Activated CD4-positive, alpha-beta T cell treated with anti-CD3 and anti-CD28 coated beads, Interleukin-2, amount 50 U/mL, for 1 hour (primary cell): ENCODE measurements around the gene SOHLH1.

Experiments used
- DNase-seq: peaks from one replicate; pipeline ENCODE4 v3.0.0-alpha.2; 2020

Gene SOHLH1, protein sequence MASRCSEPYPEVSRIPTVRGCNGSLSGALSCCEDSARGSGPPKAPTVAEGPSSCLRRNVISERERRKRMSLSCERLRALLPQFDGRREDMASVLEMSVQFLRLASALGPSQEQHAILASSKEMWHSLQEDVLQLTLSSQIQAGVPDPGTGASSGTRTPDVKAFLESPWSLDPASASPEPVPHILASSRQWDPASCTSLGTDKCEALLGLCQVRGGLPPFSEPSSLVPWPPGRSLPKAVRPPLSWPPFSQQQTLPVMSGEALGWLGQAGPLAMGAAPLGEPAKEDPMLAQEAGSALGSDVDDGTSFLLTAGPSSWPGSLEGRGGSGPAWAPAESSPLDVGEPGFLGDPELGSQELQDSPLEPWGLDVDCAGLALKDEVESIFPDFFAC

DNA sequence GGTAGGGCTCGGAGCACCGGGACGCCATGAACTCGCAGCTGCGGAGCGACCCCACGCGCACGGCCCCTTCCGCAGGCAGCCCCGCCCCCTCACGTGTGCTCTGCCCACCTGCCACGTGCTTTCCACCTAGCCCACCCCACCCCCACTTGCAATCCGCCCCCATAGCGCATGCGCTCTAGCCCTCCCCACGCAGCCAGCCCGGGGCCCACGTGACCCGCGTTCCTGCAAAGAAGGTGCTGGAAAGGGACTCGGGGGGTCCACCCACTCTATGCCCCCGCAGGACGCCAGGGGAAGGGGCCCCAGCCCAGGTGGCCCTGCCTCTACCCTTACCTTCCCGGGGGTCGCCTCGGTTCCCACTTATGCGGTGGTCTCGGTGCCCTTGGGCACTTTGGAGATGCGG lies at the start of gene SOHLH1:
SOHLH1 (minus strand) TSS at position 42 of the 400 bp plus-strand sequence; CDS start at position 28, 14 bp downstream.
- DNase-seq: no peak

DNA sequence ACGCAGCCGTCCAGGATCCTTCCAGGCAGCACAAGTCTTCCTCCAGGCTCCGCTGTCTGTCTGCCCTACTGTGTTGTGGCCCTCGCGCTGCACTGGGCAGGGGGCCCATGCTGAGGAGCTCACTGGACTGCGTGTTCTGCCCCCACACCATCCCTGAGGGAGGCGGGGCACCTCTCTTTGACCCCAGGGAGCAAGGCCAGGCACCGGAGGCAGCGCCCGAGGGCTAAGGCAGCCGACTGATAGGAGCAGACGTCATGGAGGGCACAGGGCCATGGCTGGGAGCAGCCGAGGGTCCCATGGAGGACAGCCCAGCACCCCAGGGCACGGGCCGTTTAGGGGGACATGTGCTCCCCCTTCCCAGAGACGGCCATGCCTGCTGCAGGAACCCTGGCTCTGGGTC lies 49.4 kb upstream of the SOHLH1 start:
- DNase-seq: no peak

DNA sequence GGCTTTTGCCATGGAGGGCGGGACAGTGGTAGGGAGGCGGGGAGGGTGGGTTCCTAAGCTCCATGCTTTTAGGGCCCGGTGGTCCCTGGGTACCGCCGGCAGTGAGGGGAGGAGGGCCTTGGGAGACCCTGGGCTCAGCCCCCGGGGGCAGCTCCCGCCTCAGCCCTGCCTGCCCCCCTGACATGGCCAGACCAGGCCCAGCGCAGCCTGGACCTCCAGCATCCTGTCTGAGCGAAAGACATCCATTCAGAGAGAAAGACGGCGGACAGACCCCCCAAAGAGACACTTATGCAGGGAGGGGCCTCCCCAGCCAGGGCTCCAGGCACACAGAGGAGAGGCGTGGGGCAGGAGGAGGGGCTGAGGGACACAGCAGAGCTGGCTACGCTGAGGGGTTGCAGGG lies 48.0 kb upstream of the SOHLH1 start:
- no peak for DNase-seq

DNA sequence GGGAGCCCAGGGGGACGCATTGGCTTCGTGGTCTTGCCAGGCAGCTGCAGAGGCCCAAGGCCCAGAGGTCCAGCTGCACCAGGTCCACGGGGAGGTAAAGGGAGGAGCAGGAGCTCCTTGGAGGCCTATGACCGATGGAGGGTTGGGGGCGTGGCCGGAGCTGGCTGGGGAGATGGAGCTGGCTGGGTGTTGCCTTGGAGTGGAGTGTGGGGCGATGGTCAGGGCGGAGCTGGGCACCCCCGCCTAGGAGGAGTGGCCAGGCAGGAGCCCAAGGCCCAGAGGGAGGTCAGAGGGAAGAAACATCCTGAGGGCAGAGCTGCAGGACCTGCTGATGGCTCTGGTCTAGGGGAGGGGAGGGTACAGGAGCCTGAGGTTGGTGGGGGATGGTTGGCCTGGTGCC lies 47.3 kb upstream of the SOHLH1 start:
- no peak for DNase-seq

DNA sequence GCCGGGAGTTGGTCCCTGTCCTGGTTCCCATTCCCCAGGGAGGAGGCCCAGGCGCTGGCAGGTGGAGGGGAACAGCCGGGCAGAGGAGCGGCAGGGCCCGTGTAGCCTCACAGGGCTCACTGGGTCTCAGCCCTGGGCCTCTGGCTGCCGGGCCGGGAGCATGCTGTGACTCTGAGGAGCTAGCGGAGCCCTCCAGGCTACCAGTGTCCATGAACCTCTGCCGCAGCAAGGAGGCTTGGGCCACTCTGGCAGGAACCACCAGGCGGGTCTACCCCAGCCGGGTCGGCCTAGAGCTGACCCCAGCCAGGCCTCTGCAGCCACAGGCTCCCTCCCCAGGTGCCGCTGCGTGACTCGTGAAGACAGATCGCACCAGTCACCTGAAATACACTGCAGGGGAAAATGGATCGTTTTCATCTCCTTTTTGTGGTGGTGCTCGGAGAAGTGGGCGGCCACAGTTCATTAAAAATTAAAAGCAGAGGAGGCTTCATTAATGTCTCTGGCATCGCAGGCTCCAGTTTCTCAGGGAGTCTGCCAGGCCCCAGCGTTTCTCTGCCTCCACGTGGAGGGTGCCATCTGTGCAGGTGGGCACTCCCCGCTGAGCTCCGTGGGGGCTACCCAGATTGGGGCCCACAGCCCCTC lies 46.5 kb upstream of the SOHLH1 start:
- DNase-seq: no peak

DNA sequence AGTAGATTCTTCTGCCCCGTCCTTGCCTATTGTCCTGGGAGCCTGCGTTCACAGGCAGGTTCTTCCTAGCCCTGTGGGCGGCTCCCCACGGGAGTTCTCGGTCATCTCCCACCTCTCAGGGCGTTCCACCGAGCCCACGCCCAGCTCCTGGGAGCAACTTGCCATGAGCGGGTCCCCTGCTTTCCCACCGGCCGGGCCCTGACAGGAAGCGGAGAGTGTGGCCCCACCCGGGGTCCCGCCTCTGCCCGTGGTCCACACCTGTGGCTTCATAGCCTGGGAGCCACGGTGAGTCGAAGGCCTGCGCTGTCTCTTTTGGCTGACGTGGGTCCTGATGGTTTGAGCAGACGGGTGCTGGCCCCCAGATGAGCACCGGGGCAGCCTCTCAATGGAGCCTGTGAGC lies 45.9 kb upstream of the SOHLH1 start:
- DNase-seq: no peak

DNA sequence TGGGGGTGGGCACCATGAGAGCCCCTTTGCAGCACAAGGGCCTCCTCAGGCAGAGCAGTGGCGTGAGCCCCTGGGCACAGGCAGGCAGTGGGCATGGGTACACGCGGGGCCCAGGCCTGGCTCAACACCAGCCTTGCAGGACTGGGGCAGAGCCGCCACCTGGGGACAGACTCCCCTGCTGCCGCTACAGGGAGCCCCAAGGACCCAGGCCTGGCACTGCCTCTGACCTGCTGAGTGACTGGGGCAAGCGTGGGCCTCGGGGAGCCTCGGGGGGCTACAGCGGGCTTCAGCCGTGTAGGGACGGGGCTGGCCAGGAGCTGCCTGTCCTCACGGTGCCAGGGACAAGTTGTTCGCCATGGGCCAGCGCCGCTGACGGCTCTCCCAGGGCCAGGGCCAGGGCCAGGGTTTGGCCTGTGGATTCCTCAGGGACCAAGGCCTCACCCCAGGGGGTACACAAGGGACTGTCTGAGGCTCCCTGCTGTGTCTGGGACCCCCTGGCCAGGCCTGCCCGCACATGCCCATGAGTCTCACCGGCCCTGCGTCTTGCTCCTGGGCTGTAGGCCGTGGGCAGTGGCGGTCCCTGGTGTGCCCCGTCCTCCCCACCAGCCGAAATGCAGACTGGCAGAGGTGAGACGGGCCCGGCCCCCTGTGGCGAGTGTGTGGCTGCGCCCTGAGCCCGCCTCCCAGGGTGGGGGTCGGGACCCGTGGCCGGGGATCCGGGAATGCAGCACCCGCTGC lies 45.2 kb upstream of the SOHLH1 start:
- DNase-seq: no peak

DNA sequence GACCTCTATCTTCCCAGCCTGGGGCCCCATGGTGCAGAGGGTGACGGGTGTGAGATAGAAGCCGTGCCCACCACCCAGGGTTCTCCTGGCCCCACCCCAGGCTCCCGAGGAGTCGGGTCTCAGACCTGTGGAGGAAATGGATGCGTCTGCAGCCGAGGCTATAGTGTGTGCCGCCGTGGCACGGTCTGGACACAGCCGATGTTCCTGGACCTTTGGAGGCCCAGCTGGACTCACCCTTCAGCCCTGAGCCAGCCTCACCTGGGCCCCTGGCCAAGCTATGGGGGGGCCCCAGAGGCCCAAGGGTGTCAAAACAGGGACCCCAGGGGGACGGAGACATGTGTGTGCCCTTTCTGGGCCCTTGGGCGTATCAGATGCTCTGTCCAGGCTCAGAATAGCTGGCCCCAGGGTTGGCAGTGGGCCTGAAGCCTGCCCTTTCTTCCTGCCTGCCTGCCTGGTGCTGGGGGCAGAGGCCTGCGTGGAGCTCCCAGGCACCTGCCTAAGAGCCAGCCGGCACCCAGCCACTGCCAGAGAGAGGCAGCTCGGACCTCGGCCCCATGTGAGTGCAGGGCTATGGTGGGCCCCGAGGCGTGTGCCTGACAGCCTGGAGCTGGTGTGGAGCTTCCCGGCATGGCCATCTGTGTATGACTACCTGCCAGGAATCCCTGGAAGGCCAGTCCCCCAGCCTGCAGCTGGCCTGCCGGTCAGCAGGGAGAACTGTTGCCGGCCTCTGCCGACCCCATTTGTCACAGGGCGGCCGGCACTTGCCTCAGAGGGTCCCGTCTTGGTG lies 44.5 kb upstream of the SOHLH1 start:
- no peak for DNase-seq

DNA sequence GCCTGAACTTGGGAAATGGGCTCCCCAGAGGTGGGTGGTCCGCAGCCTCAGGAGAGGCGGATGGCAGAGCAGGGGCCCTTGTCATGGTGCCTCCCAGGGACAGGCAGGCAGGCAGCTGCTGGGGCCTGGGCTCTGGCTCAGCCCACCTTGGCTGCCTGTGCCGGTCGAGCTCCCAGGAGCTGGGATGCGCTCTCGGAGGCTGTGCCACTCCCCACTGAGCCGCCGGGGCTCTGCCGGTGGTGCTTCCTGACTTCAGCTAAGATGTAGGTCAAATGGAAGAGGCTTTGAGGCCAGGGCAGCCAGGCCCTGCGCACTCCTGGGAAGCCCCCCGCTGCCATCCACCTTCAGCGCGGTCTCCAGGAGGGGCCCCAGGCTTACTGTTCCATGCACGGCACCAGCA lies 43.7 kb upstream of the SOHLH1 start:
- DNase-seq: no peak

DNA sequence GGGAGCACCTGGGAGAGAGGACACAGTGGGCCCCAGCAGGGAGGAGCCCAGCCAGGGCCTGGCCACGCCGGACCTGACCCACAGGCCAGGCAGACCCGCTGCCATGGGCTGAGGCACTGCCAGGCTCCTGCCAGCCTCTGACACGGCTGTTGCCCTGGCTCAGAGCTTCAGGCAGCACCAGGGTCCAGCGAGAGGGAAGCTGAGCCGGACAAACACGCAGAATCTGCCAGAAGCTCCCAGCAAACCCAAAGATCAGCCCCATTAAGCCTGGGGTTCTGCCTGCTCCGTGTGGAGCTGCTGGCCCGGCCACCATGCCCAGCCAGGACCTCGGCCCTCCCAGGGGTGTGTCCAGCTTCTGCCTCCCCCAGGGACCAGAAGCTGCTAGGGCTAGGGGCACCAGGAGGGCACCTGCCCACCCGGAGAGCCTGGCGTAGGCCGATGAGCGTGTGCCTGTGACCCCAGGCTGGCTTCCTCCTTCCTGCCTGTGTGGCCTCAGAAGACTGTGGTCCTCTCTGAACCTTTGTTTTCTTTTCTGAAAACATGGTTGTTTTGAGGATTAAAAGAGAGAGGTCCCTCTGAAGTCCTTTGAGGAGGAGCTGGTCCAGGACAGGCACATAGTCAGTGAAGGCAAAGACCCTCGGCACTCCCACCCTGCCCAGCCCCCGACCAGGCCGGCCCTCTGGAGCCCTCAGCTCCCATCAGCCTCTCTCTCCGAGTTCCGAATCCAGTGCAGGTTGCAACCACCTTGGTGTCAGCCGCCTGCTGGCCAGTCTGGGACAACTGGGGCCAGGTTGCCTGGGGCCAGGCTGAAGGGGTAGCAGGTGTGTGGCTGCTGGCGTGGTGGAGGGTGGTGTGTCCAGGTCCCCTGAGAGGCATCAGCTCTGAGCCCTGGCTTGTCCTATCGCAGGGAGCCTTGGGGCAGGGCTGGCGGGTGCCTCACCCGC lies 42.3 kb upstream of the SOHLH1 start:
- DNase-seq: no peak

DNA sequence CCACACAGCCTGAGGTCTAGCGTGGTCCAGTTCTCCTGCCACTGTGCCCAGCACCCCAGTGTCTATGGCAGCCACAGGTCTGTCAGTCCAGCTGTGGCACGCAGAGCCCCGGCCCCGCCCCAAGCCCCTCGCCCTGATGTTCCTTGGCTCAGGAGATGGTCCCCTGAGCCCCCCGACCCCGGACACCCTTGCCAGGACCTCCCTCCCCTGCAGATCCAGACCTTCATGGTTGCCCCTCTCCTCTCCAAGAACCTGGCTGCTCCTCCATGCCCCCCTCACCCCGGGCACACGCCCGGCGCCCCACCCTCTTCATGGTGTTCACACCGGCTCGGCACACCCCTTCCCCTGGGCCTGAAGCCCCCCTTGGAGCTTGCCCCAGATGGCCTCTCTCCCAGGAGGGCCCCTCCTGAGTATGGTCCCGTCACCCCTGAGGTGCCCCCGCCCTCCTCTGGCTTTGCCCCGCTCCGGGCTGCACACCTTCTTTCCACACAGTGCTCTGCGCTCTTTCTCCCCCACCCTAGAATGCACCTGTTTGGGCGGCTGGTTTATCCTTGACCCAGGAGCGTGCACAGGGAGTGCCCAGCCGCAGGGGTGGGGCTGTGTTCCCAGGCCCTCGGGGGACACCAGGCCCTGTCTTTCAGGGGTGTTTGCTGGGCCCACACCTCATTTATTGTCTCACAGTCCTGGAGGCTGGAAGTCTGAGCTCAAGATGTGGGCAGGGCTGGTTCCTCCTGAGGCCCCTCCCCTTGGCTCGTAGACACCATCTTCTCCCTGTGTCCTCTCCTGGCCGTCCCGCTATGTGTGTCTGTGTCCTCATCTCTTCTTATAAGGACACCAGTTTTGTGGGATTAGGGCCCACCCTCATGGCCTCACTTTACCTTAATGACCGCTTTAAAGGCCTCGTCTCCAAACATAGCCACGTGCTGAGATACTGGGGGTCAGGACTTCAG lies 40.3 kb upstream of the SOHLH1 start:
- DNase-seq: no peak

DNA sequence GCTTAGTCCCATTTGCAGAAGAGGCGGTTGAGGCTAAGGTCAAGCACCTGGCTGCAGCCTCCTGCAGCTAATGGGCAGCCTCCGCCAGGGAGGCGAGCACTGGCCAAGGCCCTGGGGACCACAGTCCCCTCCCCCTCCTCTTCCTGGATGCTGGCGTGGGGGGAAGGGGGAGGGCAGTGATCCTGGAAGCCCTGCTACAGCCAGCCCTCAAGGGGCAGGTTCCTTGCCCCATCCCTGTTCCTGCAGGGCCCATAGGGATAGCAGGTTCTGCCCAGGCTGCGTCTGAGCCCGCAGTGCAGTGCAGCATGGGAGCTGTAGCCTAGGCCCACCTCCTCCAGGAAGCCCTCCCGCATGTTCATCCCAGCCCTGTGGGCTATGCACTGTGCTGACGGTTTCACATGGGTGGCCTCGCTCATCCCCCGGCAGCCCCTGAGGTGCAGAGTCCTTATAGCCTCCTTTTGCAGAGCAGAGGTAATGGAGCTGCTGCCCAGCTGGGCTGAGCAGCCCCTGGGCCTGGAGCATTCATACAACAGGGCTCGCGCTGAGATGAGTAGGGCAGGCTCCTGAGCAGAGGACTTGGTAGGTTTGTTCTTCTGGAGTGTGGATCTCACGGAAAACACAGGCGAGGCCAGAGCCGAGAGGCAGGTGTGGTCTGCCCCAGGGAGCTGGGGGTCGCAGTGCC lies 38.7 kb upstream of the SOHLH1 start:
- no peak for DNase-seq

DNA sequence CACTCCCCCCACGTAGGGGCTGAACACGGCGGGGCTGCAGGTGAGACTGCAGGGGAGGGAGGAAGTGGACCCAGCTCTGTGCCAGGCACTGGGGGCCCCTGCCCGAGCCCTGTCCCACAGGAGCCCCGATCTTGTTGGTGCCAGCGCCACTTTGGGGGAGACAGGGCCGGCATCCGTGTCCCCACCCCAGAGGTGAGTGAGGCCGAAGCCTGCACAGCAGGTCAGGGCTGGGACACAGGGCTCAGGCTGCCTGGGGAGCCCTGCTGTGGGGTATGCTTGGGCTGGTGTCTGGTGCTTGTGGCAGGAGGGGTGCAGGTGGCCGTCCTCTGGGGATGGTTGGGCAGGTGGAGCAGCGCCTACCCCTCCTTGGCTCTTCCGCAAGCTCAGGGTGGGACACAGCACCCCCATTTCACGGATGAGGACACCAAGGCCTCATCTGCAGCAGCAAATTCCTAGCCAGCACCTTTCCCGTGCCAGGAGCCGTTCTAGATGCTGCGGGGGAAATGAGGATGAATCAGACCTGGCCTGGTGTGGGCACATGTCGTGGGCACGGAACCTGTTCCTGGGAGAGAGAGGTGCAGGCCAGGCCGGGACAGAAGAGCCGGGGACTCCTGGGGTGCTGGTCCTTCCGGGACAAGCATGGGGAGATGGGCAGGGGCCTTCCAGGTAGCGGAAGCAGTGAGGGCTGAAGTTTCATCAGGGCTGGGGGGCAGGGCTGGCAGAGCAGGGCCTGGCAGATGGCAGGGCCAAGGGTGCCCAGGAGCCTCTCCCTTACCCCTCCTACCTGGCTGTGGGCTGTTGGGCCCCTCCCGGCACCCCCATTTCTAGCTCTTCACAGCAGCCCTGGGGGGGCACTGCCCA lies 37.9 kb upstream of the SOHLH1 start:
- DNase-seq: no peak

DNA sequence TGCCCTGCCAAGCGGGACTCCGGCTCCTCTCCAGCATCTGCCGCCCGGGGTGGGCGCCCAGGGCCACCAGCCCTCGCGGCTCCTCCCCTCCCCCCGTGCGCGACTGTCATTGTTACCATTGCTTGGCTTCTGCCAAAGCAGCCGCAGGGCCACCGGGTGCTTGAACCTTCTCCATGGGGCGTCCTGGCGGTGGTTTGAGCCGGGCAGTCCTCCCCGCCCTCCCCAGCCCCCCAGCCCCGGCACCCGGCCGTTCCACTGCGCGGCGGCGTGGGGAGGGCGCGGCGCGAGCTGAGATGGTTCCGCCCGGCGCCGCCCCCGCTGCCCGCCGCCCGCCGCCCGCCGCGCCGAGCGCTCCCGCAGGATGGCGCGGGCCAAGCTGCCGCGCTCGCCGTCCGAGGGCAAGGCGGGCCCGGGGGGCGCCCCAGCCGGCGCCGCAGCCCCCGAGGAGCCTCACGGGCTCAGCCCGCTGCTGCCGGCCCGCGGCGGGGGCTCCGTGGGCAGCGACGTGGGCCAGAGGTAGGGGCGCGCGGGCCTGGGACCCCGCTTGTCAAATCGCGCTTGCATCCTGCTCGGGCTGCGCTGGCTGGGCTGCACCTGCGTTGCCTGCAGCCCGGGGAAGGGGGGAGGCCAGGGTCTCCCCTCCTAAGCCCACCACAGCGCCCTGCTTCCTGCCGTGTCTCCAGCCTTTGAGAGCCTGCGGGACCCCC lies 37.1 kb upstream of the SOHLH1 start:
- no peak for DNase-seq

DNA sequence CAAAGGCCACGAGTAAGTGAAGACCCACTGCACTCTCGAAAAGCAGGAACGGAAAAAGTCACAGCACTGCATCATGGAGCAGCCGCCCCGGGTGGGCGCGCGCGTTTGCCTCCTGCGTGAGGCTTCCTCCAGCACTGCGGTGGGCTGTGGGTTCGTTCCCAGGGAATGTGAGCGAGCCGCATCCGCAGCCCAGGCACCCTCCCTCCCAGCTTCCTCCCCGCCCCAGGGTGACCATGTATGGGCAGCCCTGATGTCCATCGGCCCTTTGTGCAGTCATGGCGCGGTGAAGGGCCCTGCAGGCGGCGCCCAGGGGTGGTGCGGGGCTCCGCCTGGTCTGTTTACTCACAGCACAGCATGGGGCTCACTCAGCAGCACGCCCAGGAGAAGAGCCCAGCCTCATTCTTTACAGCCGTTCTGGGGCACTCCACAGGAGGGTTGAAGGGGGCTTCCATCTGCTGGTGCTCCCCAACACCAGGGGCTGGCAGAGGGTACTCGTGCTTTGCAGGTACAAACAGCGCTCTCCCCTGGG lies 35.4 kb upstream of the SOHLH1 start:
- DNase-seq: no peak

DNA sequence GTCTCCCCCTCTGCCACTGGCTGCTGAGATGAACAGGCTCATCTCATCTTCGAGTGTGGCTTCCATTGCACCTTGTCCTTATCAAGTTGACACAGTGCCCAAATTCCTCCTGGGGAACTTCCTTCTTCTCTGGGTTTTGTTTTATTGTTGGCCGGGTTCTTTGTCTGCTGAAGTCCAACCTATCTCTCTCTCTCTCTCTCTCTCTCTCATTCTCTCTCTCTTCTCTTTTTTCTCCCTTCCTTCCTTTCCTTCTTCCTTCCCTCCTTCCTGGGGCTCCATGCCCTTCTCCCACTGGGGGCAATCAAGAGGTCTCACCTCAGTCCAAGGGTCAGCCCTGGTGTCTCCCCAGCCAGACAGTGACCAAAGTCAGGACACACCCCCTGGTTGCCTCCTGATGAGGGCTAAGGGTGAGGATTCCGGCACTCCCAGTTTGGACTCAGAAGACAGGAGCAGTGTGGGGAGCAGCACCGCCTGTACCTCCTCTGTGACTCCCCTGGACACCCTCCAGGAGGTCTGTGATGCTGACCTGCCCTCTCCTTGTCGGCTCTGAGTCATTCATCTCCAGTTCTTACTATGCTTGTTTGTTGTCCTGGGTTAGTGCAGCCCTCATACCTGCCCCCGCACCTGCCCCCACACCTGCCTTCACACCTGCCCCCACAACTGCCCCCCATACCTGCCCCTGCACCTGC lies 33.4 kb upstream of the SOHLH1 start:
- DNase-seq: no peak

DNA sequence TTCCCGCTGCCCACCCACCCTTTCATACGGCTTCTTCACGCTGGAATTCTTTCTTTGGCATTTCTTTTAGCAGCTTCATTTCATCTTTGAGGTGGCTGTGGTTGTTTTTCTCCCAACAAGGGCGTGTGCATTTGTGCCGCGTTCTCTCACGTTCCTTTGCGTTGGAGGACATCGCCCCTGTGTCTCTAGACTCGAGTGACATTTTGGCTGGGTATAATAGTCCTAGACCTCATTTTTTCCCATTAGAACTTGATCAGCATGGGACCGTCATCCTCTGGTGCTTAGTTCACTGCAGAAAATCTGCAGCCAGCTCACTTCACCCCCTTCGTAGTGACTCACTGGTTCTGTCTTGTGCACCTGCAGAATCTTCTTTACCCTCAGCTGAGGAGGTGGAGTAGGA lies 32.2 kb upstream of the SOHLH1 start:
- no peak for DNase-seq

DNA sequence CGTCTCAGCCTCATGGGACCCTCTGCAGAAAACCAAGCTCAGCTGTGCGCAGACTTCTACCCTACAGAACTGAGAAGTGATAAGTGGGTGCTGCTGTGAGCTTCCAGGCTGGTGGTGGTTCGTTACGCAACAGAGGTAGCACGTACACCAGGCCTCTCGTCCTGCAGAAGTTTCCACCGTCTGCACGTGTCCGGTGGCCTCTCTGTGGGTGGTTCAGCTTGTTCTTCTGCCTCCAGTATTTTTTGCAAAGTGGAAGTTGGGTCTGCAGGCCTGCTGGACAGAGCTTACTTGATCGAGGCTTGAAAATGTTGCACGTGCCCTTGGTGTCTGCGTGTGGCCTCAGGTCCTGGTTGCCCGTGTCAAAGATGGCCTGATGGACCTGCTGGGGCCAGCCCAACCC lies 30.2 kb upstream of the SOHLH1 start:
- DNase-seq: no peak
